Activated gamma-delta T cell treated with Interleukin-2 at 50 U/mL for 16 hours (primary cell): ENCODE results near the gene PLXNA1.

Experiments used
- DNase-seq: peaks from one replicate; pipeline ENCODE4 v3.0.0-alpha.2; 2020

PLXNA1 gene

DNA sequence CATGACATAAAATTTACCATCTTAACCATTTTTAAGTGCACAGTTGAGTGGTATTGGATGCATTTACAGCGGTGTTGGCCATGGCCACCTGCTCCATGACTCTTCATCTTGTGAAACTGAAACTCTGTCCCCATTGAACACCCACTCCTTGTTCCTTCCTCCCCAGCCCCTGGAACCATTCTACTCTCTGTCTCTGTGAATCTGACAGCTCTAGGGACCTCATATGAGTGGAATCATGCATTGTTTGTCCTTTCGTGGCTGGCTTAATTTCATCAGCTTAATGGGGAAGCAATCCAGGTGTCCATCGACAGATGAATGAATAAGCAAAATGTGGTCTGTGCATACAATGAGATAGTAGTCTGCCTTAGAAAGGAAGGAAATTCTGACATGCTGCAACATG lies 42.5 kb downstream of the PLXNA1 start:
- DNase-seq, result no peak

DNA sequence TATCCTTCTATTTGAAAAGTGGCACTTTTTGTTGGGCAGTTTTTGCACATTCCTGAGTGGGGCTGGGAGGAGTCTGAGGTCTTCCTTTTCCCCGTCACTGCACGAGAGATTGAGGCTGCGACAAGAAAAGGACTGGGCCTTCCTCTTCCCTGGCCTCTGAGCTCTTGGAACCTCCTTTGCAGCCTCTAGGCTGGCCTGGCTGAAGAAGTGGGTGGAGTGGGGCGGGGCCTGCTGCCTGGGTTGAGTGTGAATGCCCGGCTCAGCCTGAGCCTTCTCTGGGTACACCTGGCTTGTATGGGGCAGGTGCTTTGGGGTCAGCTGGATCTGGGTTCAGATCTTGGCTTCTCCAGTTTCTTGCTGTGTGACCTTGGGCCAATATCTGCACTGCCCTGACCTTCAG lies 43.1 kb downstream of the PLXNA1 start:
- DNase-seq, result no peak

GRCh38 chr3:127026661-127027060 lies 43.7 kb downstream of the PLXNA1 start:
- no peak for DNase-seq

DNA sequence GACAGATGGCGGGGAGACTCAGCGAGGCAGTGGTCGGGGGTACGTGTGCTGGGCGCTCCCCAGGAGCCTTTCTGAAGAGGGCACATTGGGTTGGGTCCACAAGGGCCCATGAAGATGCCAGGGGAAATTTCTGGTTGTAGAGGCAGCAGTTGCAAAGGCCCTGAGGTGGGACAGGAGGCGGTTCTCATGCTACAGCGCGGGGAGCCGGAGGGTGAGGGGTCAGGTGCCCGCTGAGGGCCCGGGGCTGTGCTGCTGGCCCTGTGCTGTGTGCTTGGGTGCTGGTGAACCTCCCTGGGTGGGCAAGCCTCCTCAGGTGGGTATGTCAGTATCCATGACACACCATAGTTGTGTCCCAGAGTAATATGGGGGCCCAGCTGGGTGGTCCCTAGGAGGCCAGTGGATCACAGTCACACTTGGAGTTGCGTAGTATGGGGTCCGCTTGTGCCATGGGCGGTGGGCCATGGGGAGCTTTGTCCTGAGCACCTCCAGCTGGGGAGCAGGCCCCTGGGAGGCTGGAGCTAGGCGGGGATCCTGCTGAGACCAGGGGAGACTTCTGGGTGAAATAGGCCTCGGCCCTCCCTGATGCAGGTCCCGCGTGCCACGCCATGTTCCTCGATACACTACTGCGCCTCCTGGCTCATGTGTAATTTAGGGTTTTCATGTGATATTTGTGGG lies 44.3 kb downstream of the PLXNA1 start:
- no peak for DNase-seq

- DNase-seq, result no peak
Measured at GRCh38 chr3:127027811-127028548, 45.1 kb downstream of the PLXNA1 start.

DNA sequence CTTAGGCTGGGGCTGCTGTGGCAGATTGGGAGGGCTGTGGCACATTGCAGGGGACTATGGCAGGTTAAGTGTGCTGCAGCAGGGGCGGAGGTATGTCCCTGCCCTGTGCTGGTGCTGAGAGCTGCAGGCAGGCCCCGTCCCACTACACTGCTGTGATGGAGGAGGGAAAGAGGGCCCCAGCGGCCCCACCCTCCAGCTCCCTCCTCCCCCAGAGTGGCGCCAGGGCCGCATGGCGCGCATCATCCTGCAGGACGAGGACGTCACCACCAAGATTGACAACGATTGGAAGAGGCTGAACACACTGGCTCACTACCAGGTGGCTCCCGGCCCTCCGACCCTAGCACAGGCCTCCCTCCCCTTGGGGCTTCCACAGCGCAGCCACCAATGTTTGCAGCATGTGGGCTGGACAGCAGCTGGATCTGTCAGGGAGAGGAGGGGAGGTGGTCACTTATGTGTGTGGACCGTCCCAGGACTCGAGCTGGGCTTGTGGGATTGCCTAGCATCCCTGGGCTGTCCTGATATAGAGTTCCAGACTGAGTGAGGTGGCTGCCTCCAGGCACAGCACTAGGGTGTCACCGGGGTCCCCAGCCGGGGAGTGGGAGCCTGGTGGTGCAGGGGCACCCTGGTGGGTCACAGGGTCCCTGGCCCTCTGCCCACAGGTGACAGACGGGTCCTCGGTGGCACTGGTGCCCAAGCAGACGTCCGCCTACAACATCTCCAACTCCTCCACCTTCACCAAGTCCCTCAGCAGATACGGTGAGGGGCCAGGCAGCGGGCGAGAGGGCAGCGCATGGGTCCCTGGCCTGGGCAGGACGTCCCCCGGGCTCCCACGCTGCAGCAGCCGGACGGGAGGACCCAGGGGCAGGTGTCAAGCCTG lies 46.1 kb downstream of the PLXNA1 start:
- DNase-seq, result no peak

- DNase-seq, result no peak
Measured at GRCh38 chr3:127029658-127030507, 47.0 kb downstream of the PLXNA1 start.

DNA sequence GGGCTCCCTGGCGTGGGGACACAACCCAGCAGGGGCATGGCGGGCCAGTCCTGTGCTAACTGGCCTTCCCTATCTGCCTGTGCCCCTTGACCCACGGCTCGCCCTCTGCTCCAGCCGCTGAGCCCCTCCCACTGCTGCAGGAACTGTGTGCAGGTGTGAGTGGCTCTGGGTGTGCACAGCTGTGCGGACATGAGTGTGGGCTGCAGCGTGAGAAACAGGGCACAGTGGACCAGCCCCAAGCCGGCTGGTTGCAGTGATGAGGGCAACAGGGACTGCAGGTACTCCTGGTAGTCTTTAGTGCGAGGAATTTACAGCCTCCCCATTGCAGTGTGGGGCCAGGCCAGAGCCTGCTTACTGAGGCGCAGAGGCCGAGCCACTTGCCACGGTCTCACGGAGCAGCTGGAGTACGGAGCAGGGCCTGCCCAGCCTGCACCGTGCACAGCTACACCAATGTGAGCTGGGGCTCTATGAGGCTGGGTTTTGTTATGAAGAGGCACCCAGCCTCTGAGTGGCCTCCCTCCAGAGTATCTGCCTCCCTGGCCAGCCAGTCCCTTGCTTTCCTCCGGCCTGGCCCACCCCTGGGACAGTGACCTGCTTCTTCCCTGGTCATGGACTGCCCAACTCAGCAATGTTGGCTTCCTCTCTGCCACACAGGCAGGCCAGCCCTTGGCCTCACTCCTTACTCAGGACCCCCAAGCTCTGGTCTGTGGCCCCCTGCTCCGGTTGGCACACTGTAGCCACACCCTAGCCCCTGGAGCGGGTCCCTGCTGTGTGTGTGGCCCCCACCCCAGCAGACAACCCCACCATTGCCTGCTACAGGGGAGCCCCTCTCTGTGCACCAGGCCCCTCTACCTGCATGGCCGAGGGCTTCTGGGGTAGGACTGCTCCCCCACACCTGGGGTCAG lies 47.8 kb downstream of the PLXNA1 start:
- no peak for DNase-seq

- DNase-seq, result no peak
Measured at GRCh38 chr3:127031413-127031810, 48.5 kb downstream of the PLXNA1 start.

- DNase-seq, result no peak
Measured at GRCh38 chr3:127031845-127032244, 48.9 kb downstream of the PLXNA1 start.

GRCh38 chr3:127032296-127032990 lies 49.5 kb downstream of the PLXNA1 start:
- DNase-seq, result no peak
